ENCODE results near the gene COPZ1. TPM values are rescaled to one million over a fixed set of nuclear protein-coding genes. Genes with fewer than 3 reads are reported as not detected.

Gene COPZ1
- total and polyA plus RNA-seq, 9 of the 15 experiments (the other 6 are each of a cell fraction or from before 2014, with no cell fraction given) = 137 to 487 (median 233) TPM

DNA sequence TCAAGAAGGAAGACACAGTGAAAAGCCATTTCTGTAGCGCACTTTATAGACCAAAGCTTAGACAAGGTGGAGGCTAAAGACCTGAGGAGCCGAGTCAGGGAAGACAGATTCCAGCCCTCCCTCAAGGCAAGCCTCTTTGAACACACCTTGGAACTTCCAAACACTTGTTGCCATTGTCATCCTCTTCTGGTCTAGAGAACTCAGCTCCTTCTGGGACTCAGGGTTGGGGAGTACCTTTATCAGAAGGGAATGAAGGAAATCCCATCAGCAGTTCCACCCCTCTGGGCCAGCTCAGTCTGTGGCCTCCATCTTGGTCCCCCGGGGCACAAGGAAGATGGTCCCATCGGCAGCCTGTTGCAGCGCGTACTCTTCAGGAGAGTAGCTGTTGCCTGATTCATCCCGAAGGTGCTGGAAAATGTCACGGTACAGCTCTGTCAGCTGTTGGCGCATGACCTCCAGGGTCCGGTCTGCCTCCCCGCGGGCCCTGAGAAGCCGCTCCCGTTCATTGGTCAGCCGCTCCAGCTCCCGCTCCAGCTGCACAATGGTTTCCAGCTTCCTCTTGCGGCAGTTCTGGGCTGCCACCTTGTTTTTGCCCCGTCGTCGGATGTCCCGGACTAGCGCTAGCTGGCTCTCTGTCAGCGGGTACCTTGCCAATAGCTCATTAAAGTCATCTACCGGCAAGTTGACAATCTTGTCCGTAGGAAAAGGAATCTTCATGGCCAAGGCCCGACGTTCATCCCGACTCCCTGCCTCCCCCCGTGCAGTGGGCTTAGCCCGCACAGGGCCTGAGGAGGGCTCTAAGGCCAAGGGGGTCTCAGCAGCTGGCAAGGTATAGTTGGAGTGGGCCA lies 32.6 kb upstream of the COPZ1 start (continued):
- TF ChIP-seq, protein P1, sequence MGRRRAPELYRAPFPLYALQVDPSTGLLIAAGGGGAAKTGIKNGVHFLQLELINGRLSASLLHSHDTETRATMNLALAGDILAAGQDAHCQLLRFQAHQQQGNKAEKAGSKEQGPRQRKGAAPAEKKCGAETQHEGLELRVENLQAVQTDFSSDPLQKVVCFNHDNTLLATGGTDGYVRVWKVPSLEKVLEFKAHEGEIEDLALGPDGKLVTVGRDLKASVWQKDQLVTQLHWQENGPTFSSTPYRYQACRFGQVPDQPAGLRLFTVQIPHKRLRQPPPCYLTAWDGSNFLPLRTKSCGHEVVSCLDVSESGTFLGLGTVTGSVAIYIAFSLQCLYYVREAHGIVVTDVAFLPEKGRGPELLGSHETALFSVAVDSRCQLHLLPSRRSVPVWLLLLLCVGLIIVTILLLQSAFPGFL (CRISPR knock-in tag; IDR thresholded peaks at IDR 0.05) = 0 out of 2 replicates have a peak, but pooled peaks have one; percentile 76
- peak in 1 of 2 experiments; percentile 57; a peak in 2 of 4 replicates for TF ChIP-seq MAZ (CRISPR knock-in tag; conservative IDR thresholded peaks at IDR 0.05 in 1 of 2, IDR thresholded peaks at IDR 0.05 in 1 of 2)
- peak; percentile 17 for TF ChIP-seq NFYB (IDR thresholded peaks at IDR 0.05; ENCODE audit: extremely low read depth, insufficient read length)
- no peak for TF ChIP-seq XRCC5 (IDR thresholded peaks at IDR 0.05; ENCODE audit: low read depth, low read length)
- TF ChIP-seq CTBP1 (IDR thresholded peaks at IDR 0.05; ENCODE audit: borderline replicate concordance) = 0 out of 2 replicates have a peak, but pooled peaks have one; percentile 28
- TF ChIP-seq, protein P2, sequence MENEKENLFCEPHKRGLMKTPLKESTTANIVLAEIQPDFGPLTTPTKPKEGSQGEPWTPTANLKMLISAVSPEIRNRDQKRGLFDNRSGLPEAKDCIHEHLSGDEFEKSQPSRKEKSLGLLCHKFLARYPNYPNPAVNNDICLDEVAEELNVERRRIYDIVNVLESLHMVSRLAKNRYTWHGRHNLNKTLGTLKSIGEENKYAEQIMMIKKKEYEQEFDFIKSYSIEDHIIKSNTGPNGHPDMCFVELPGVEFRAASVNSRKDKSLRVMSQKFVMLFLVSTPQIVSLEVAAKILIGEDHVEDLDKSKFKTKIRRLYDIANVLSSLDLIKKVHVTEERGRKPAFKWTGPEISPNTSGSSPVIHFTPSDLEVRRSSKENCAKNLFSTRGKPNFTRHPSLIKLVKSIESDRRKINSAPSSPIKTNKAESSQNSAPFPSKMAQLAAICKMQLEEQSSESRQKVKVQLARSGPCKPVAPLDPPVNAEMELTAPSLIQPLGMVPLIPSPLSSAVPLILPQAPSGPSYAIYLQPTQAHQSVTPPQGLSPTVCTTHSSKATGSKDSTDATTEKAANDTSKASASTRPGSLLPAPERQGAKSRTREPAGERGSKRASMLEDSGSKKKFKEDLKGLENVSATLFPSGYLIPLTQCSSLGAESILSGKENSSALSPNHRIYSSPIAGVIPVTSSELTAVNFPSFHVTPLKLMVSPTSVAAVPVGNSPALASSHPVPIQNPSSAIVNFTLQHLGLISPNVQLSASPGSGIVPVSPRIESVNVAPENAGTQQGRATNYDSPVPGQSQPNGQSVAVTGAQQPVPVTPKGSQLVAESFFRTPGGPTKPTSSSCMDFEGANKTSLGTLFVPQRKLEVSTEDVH (IDR thresholded peaks at IDR 0.05; ENCODE audit: low read depth, partially characterized antibody) = peak; percentile 39
- TF ChIP-seq, protein P3, sequence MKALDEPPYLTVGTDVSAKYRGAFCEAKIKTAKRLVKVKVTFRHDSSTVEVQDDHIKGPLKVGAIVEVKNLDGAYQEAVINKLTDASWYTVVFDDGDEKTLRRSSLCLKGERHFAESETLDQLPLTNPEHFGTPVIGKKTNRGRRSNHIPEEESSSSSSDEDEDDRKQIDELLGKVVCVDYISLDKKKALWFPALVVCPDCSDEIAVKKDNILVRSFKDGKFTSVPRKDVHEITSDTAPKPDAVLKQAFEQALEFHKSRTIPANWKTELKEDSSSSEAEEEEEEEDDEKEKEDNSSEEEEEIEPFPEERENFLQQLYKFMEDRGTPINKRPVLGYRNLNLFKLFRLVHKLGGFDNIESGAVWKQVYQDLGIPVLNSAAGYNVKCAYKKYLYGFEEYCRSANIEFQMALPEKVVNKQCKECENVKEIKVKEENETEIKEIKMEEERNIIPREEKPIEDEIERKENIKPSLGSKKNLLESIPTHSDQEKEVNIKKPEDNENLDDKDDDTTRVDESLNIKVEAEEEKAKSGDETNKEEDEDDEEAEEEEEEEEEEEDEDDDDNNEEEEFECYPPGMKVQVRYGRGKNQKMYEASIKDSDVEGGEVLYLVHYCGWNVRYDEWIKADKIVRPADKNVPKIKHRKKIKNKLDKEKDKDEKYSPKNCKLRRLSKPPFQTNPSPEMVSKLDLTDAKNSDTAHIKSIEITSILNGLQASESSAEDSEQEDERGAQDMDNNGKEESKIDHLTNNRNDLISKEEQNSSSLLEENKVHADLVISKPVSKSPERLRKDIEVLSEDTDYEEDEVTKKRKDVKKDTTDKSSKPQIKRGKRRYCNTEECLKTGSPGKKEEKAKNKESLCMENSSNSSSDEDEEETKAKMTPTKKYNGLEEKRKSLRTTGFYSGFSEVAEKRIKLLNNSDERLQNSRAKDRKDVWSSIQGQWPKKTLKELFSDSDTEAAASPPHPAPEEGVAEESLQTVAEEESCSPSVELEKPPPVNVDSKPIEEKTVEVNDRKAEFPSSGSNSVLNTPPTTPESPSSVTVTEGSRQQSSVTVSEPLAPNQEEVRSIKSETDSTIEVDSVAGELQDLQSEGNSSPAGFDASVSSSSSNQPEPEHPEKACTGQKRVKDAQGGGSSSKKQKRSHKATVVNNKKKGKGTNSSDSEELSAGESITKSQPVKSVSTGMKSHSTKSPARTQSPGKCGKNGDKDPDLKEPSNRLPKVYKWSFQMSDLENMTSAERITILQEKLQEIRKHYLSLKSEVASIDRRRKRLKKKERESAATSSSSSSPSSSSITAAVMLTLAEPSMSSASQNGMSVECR (CRISPR knock-in tag; IDR thresholded peaks at IDR 0.05) = 0 out of 2 replicates have a peak, but pooled peaks have one; percentile 31
- TF ChIP-seq, protein P4, sequence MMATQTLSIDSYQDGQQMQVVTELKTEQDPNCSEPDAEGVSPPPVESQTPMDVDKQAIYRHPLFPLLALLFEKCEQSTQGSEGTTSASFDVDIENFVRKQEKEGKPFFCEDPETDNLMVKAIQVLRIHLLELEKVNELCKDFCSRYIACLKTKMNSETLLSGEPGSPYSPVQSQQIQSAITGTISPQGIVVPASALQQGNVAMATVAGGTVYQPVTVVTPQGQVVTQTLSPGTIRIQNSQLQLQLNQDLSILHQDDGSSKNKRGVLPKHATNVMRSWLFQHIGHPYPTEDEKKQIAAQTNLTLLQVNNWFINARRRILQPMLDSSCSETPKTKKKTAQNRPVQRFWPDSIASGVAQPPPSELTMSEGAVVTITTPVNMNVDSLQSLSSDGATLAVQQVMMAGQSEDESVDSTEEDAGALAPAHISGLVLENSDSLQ (IDR thresholded peaks at IDR 0.05) = peak; percentile 27; the same call in 1 of the 2 replicates
- TF ChIP-seq ZBED1 (IDR thresholded peaks at IDR 0.05) = 0 out of 2 replicates have a peak, but pooled peaks have one; percentile 42
